ENCODE data around the gene UBE2R2. TPM values are rescaled to one million over a fixed set of nuclear protein-coding genes. Genes with fewer than 3 reads are reported as not detected.
"Not testable (repeated sequence)": the region's sequence is repeated elsewhere in the genome, so short reads cannot be mapped to it uniquely, and the experiment has no call there.

UBE2R2 gene
- total RNA-seq, 5 donors from 2014 or later (not counting 1 experiment from before 2014, with no cell fraction given): 23.8 to 29.3 (median 28.1) TPM

DNA sequence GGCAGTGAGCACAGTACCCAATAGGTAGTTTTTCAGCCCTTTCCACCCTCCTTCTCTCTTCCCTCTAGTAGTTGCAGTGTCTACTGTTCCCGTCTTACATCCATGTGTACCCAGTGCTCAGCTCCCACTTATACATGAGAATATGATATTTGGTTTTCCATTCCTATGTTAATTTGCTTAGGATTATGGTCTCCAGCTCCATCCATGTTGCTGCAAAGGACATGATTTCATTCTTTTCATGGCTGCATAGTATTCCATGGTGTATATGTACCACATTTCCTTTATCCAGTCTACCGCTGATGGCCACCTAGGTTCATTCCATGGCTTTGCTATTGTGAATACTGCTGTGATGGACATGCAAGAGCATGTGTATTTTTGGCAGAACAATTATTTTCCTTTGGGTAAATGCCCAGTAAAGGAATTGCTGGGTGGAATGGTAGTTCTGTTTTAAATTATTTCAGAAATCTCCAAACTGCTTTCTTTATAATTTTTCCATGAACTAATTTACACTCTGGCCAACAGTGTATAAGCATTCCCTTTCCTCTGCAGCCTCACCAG, 14.9 kb upstream of the UBE2R2 start:
- H3K27ac Mint-ChIP-seq, H3K4me3 Mint-ChIP-seq: not testable (repeated sequence)

DNA sequence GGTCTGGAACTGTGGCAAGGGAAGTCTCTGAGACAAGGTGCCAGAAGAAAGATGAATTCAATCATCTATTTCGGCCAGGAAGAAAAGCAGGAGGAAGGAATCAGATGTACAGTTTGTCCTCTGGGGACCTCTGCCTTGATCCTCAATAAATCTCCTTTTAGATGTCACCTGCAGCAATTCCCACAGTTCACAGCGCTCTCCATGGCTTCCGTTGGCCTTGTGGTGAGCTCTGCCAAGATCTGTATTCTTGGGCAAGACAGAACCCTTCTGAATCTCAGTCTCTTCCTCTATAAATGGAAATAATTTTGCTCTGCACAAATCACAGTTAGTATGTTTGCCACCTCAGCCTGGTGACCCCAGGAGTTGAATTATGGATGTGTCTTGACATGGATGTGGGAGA, 12.8 kb upstream of the UBE2R2 start:
- H3K4me1 ChIP-seq (ENCODE audit: control insufficient read depth in 1 of 2, extremely low read depth in 1 of 2, insufficient read depth in 2 of 2, low read length in 2 of 2); H3K36me3 Mint-ChIP-seq; CTCF ChIA-PET; ATAC-seq (replicated peaks in 1 of 4); DNase-seq; H3K4me3 ChIP-seq (ENCODE audit: control insufficient read depth in 1 of 2, extremely low read depth in 1 of 2, low read length in 1 of 2); H3K27me3 ChIP-seq (replicated peaks in 1 of 2; ENCODE audit: control insufficient read depth in 2 of 2, extremely low read depth in 1 of 2, insufficient read depth in 2 of 2, low read length in 1 of 2); H3K27ac Mint-ChIP-seq; H3K4me1 Mint-ChIP-seq; H3K27me3 Mint-ChIP-seq; H3K36me3 ChIP-seq (ENCODE audit: control insufficient read depth in 2 of 2, extremely low read depth in 1 of 2, insufficient read depth in 1 of 2, low read length in 1 of 2); H3K27ac ChIP-seq (ENCODE audit: low read length); H3K9me3 Mint-ChIP-seq; H3K4me3 Mint-ChIP-seq; H3K9me3 ChIP-seq: not testable (repeated sequence)
- POLR2A ChIA-PET: interaction anchor here in 1 of 2 donors (0.6 kb wide), 1 partner anchor 17 kb away, joined by 3 read pairs; no protein-coding TSS in a partner anchor
- WGBS (ENCODE audit: insufficient coverage): no CpG with 5 or more reads among the region's 3 CpGs

More for the DNA sequence above, 14.9 kb upstream of the UBE2R2 start:
- H3K4me1 Mint-ChIP-seq; H3K4me1 ChIP-seq (ENCODE audit: control insufficient read depth in 1 of 2, extremely low read depth in 1 of 2, insufficient read depth in 2 of 2, low read length in 2 of 2); H3K9me3 Mint-ChIP-seq; H3K27ac ChIP-seq (ENCODE audit: low read length); H3K36me3 Mint-ChIP-seq; DNase-seq; H3K36me3 ChIP-seq (ENCODE audit: control insufficient read depth in 2 of 2, extremely low read depth in 1 of 2, insufficient read depth in 1 of 2, low read length in 1 of 2); CTCF ChIA-PET; H3K9me3 ChIP-seq; ATAC-seq (replicated peaks in 1 of 4); H3K4me3 ChIP-seq (ENCODE audit: control insufficient read depth in 1 of 2, extremely low read depth in 1 of 2, low read length in 1 of 2): not testable (repeated sequence)
- WGBS (ENCODE audit: insufficient coverage): no CpG with 5 or more reads among the region's 2 CpGs
- H3K27me3 Mint-ChIP-seq: peaks cover 13 to 18% of the 10 kb centered on the region in 2 donors
- peaks cover 0 to 22% of the 10 kb centered on the region in 2 experiments for H3K27me3 ChIP-seq (replicated peaks in 1 of 2; ENCODE audit: control insufficient read depth in 2 of 2, extremely low read depth in 1 of 2, insufficient read depth in 2 of 2, low read length in 1 of 2)
- POLR2A ChIA-PET: interaction anchor here in 1 of 2 donors (0.5 kb wide), 1 partner anchor 123 kb away, joined by 4 read pairs; no protein-coding TSS in a partner anchor

DNA sequence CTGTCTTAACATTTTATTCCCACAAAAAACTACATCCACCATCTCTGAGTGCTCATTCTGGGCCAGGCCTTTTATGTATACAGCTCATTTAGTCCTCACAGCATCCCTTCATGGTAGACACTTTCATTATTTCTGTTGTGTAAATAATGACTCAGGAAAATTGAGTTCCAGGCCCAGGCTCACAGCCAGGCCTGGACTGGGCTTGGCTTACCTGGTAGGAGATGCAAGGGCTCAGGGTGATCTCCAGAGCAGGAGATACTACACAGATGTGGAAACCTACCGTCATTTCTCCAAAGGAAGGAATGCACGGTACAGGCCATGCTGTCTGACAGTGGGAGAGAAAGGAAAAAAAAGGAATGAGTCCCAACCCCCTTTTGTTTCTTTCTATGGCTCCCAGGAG, 9.8 kb upstream of the UBE2R2 start:
- not testable (repeated sequence) for H3K4me3 ChIP-seq (ENCODE audit: control insufficient read depth in 1 of 2, extremely low read depth in 1 of 2, low read length in 1 of 2); H3K9me3 Mint-ChIP-seq; DNase-seq; H3K4me1 ChIP-seq (ENCODE audit: control insufficient read depth in 1 of 2, extremely low read depth in 1 of 2, insufficient read depth in 2 of 2, low read length in 2 of 2); H3K27me3 ChIP-seq (replicated peaks in 1 of 2; ENCODE audit: control insufficient read depth in 2 of 2, extremely low read depth in 1 of 2, insufficient read depth in 2 of 2, low read length in 1 of 2); H3K4me1 Mint-ChIP-seq; H3K36me3 ChIP-seq (ENCODE audit: control insufficient read depth in 2 of 2, extremely low read depth in 1 of 2, insufficient read depth in 1 of 2, low read length in 1 of 2); H3K36me3 Mint-ChIP-seq; H3K9me3 ChIP-seq; ATAC-seq (replicated peaks in 1 of 4); H3K27ac Mint-ChIP-seq; H3K27ac ChIP-seq (ENCODE audit: low read length); H3K27me3 Mint-ChIP-seq; H3K4me3 Mint-ChIP-seq
- ChIA-PET CTCF (interaction anchor here in 1 of 2 donors (0.7 to 1.0 kb wide), 2 partner anchors 27 to 60 kb away, joined by 3 to 5 read pairs; no protein-coding TSS in a partner anchor), POLR2A (interaction anchor here in 1 of 2 donors (0.7 kb wide), 1 partner anchor 41 kb away, joined by 3 read pairs; no protein-coding TSS in a partner anchor)
- no CpG with 5 or more reads among the region's 2 CpGs for WGBS (ENCODE audit: insufficient coverage)

DNA sequence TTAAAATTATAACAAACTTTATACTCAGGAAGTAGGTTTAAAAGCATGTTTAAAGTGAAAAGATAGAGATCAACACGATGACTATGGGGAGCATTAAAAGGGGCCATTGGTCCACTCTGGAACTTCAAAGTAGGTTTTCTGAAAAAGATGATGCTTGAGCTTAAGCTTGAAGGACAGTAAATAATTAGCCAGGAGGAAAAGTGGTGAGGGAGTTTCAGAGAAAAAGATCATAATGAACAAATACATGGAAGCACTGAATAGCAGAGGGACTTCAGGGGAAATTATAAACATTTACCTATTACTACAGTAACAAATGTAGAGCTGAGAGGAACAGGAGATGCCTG, 8.0 kb upstream of the UBE2R2 start:
- H3K36me3 ChIP-seq (ENCODE audit: control insufficient read depth in 2 of 2, extremely low read depth in 1 of 2, insufficient read depth in 1 of 2, low read length in 1 of 2); CTCF ChIA-PET; H3K4me1 Mint-ChIP-seq; DNase-seq; H3K9me3 Mint-ChIP-seq; H3K4me3 ChIP-seq (ENCODE audit: control insufficient read depth in 1 of 2, extremely low read depth in 1 of 2, low read length in 1 of 2); H3K27ac Mint-ChIP-seq; ATAC-seq (replicated peaks in 1 of 4); H3K4me3 Mint-ChIP-seq; H3K4me1 ChIP-seq (ENCODE audit: control insufficient read depth in 1 of 2, extremely low read depth in 1 of 2, insufficient read depth in 2 of 2, low read length in 2 of 2); POLR2A ChIA-PET; H3K27me3 ChIP-seq (replicated peaks in 1 of 2; ENCODE audit: control insufficient read depth in 2 of 2, extremely low read depth in 1 of 2, insufficient read depth in 2 of 2, low read length in 1 of 2); H3K27me3 Mint-ChIP-seq; H3K9me3 ChIP-seq; H3K36me3 Mint-ChIP-seq; H3K27ac ChIP-seq (ENCODE audit: low read length): not testable (repeated sequence)
- no CpG with 5 or more reads among the region's 1 CpG for WGBS (ENCODE audit: insufficient coverage)

DNA sequence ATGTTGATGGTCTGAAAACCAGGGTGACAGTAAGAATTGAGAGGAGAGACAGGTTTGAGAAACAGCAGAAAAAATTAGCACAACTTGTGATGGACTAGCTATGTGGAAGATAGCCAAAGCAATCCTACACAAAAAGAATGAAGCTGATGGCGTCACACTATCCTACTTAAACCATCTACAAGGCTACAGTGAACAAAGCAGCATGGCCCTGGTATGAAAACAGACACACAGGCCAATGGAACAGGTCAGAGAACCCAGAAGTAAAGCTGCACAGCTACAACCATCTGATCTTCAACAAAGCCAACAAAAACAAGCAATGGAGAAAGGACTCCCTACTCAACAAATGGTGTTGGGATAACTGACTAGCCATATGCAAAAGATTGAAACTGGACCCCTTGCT, 7.5 kb upstream of the UBE2R2 start:
- Mint-ChIP-seq H3K9me3 (no peaks in the 10 kb centered on the region), H3K36me3 (no peaks in the 10 kb centered on the region), H3K4me1 (peaks cover 6 to 11% (median 10%) of the 10 kb centered on the region in 3 donors), H3K4me3 (no peak overlapping the region), H3K27me3 (peaks cover 0 to 3% of the 10 kb centered on the region in 2 donors), H3K27ac (no peak overlapping the region)
- ATAC-seq (replicated peaks in 1 of 4) (no peak), DNase-seq (no peak)
- POLR2A ChIA-PET: no interaction called here
- H3K36me3 ChIP-seq (ENCODE audit: control insufficient read depth in 2 of 2, extremely low read depth in 1 of 2, insufficient read depth in 1 of 2, low read length in 1 of 2): no peaks in the 10 kb centered on the region
- no peak overlapping the region for H3K4me3 ChIP-seq (ENCODE audit: control insufficient read depth in 1 of 2, extremely low read depth in 1 of 2, low read length in 1 of 2)
- H3K4me1 ChIP-seq (ENCODE audit: control insufficient read depth in 1 of 2, extremely low read depth in 1 of 2, insufficient read depth in 2 of 2, low read length in 2 of 2): peaks cover 0 to 4% of the 10 kb centered on the region in 2 experiments
- H3K9me3 ChIP-seq: no peaks in the 10 kb centered on the region
- no peaks in the 10 kb centered on the region for H3K27me3 ChIP-seq (replicated peaks in 1 of 2; ENCODE audit: control insufficient read depth in 2 of 2, extremely low read depth in 1 of 2, insufficient read depth in 2 of 2, low read length in 1 of 2)
- CTCF ChIA-PET: no interaction called here
- no CpG with 5 or more reads among the region's 1 CpG for WGBS (ENCODE audit: insufficient coverage)
- no peak overlapping the region for H3K27ac ChIP-seq (ENCODE audit: low read length)

DNA sequence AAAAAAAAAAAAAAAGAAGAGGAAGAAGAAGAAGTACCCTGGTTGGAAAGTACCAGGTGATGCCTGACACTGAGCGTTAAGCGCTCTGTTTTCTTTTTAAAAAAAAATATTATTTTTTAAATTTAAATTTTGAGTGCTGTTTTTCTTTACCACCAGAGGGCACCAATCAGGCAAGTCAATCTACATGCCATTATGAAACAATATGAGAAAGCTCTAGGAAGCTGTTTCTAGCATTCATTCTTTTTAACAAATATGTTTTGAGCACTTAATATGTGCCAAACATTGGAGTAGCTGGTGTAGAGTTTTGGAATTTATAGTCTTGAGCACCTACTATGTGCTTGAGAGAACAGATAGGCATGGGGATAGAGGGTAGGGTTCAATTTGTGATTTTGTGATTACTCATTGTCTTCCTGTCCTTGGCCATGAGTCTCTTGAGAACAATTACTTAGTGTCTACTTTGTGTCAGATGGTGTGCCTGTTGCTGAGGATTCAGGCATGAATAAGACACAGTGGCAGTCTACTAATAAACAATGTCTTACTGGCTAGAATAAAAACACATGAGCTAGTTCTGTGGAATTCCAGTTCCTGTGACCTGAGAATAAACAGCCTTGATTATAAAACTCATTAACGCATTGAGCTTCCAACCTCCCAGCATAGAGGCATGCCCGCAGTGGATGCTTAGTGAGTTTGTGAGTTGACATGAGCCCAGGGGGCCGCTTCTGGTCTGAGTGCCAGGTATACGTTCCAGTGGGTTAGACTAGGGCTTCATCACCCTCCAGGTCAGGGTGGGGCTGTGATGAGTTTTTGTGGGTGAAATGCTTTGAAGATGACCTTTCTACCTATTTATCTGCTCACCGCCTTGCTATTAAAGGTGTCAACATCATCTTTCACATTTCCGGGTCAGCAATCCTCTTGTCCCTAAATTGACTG, 3.0 kb upstream of the UBE2R2 start:
- no peaks in the 10 kb centered on the region for H3K36me3 ChIP-seq (ENCODE audit: control insufficient read depth in 2 of 2, extremely low read depth in 1 of 2, insufficient read depth in 1 of 2, low read length in 1 of 2)
- ATAC-seq (replicated peaks in 1 of 4) (peak in 1 of 4 experiments; percentile 2), DNase-seq (peak in 8 of 35 experiments; percentile 6 to 74 (median 29))
- Mint-ChIP-seq H3K36me3 (peaks cover 2% of the 10 kb centered on the region), H3K27ac (peak overlapping the region; percentile 89 to 97), H3K4me1 (peaks cover 22 to 34% (median 33%) of the 10 kb centered on the region in 3 donors), H3K27me3 (peaks cover 0 to 3% of the 10 kb centered on the region in 2 donors), H3K4me3 (no peak overlapping the region), H3K9me3 (no peaks in the 10 kb centered on the region)
- ChIA-PET POLR2A (interaction anchor here (0.6 to 1.2 kb wide), 3 partner anchors 11 to 258 kb away, joined by 3 to 20 read pairs (median 7); partner anchors contain the start of gene UBAP2 (in 1 of the 2)), CTCF (interaction anchor here (0.5 to 4.5 kb wide), 35 partner anchors 9 to 781 kb away, joined by 3 to 78 read pairs (median 4); no protein-coding TSS in a partner anchor)
- no peak overlapping the region for H3K4me3 ChIP-seq (ENCODE audit: control insufficient read depth in 1 of 2, extremely low read depth in 1 of 2, low read length in 1 of 2)
- H3K9me3 ChIP-seq: no peaks in the 10 kb centered on the region
- no peak overlapping the region for H3K27ac ChIP-seq (ENCODE audit: low read length)
- peaks cover 4 to 15% of the 10 kb centered on the region in 2 experiments for H3K4me1 ChIP-seq (ENCODE audit: control insufficient read depth in 1 of 2, extremely low read depth in 1 of 2, insufficient read depth in 2 of 2, low read length in 2 of 2)
- WGBS (ENCODE audit: insufficient coverage): no CpG with 5 or more reads among the region's 8 CpGs
- H3K27me3 ChIP-seq (replicated peaks in 1 of 2; ENCODE audit: control insufficient read depth in 2 of 2, extremely low read depth in 1 of 2, insufficient read depth in 2 of 2, low read length in 1 of 2): no peaks in the 10 kb centered on the region

Measured in T-cell (primary cell).